ENCODE measurements around the gene EML1. TPM values are rescaled to one million over a fixed set of nuclear protein-coding genes. Genes with fewer than 3 reads are reported as not detected.

EML1 gene
- total RNA-seq, 1 donor from 2014 or later = 92.9 TPM

GRCh38 chr14:99779751-99780150 lies 13.5 kb upstream of the EML1 start:
- no peak for DNase-seq

GRCh38 chr14:99780690-99781089 lies 12.5 kb upstream of the EML1 start:
- DNase-seq = no peak

GRCh38 chr14:99781091-99781490 lies 12.1 kb upstream of the EML1 start:
- DNase-seq = no peak

- no peak for DNase-seq
Observed at GRCh38 chr14:99781853-99782610, 11.2 kb upstream of the EML1 start.

- no peak for DNase-seq
Observed at GRCh38 chr14:99784508-99784907, 8.7 kb upstream of the EML1 start.

- no peak for DNase-seq
Observed at GRCh38 chr14:99785426-99785825, 7.8 kb upstream of the EML1 start.

GRCh38 chr14:99786511-99786989 lies 6.7 kb upstream of the EML1 start:
- DNase-seq = peak; percentile 54

- no peak for DNase-seq
Observed at GRCh38 chr14:99788713-99789112, 4.5 kb upstream of the EML1 start.

GRCh38 chr14:99789581-99789980 lies 3.6 kb upstream of the EML1 start:
- no peak for DNase-seq

- DNase-seq = no peak
Observed at GRCh38 chr14:99790201-99790977, 2.8 kb upstream of the EML1 start.

- DNase-seq = no peak
Observed at GRCh38 chr14:99790978-99791376, 2.2 kb upstream of the EML1 start.

- DNase-seq = no peak
Observed at GRCh38 chr14:99791476-99792209, 1.6 kb upstream of the EML1 start.

- DNase-seq = no peak
Observed at GRCh38 chr14:99792210-99792535, 1.0 kb upstream of the EML1 start.

GRCh38 chr14:99792551-99793212 lies 531 bp upstream of the EML1 start:
- DNase-seq = peak; percentile 40

GRCh38 chr14:99794151-99794780 lies 1.1 kb downstream of the EML1 start:
- DNase-seq = no peak

GRCh38 chr14:99795046-99795445 lies 1.8 kb downstream of the EML1 start:
- DNase-seq = no peak

GRCh38 chr14:99797231-99797630 lies 4.0 kb downstream of the EML1 start:
- DNase-seq = no peak

- no peak for DNase-seq
Observed at GRCh38 chr14:99800781-99801180, 7.6 kb downstream of the EML1 start.

- no peak for DNase-seq
Observed at GRCh38 chr14:99802301-99803105, 9.3 kb downstream of the EML1 start.

- no peak for DNase-seq
Observed at GRCh38 chr14:99803106-99803775, 10.0 kb downstream of the EML1 start.

- DNase-seq = no peak
Observed at GRCh38 chr14:99803803-99804202, 10.6 kb downstream of the EML1 start.

Data from tongue (tissue), 2 donors.